Measurements from ENCODE around the gene HOXD13. TPM values are rescaled to one million over a fixed set of nuclear protein-coding genes. Genes with fewer than 3 reads are reported as not detected.

HOXD13 gene
- total RNA-seq, 1 experiment from 2014 or later, result not detected

- H3K36me3 ChIP-seq (ENCODE audit: control insufficient read depth, insufficient read depth, low read length), result no peaks in the 10 kb centered on the region
- no peaks in the 10 kb centered on the region for H3K9me3 ChIP-seq
- intact Hi-C loops (cut with micrococcal nuclease; ENCODE audit: unreplicated experiment), result loop anchor here (10.0 kb wide), 2 partner anchors 263 to 693 kb away; no protein-coding TSS in a partner anchor
- no peaks in the 10 kb centered on the region for H3K4me1 Mint-ChIP-seq (ENCODE audit: low read depth, unreplicated experiment)
- no peak for DNase-seq
- no peak overlapping the region for H3K4me3 ChIP-seq (ENCODE audit: low read depth, low read length)
- peaks cover 11% of the 10 kb centered on the region for H3K27me3 ChIP-seq (replicated peaks; ENCODE audit: control insufficient read depth, insufficient read depth, low read length)
- H3K27me3 Mint-ChIP-seq (ENCODE audit: insufficient read depth, unreplicated experiment), result peaks cover 69% of the 10 kb centered on the region
- POLR2A ChIA-PET, result no interaction called here
- BruUV-seq (replicated peaks), result no TSS peak
- H3K36me3 Mint-ChIP-seq (ENCODE audit: insufficient read depth, unreplicated experiment), result no peaks in the 10 kb centered on the region
- H3K4me3 Mint-ChIP-seq (ENCODE audit: unreplicated experiment), result no peak overlapping the region
- H3K4me1 ChIP-seq, result peaks cover 9% of the 10 kb centered on the region; the same call in 1 of the 2 replicates
- CTCF ChIA-PET, result interaction anchor here (0.6 to 2.2 kb wide), 4 partner anchors 9 to 533 kb away, joined by 3 to 7 read pairs (median 4); no protein-coding TSS in a partner anchor
- no peaks in the 10 kb centered on the region for H3K9me3 Mint-ChIP-seq (ENCODE audit: unreplicated experiment)
- no peak for TF ChIP-seq CTCF (IDR thresholded peaks at IDR 0.05; ENCODE audit: insufficient read depth in 1 of 2, low read depth in 1 of 2, low read length in 1 of 2, severe bottlenecking in 1 of 2, unreplicated experiment in 1 of 2)
- no peak overlapping the region for H3K27ac Mint-ChIP-seq (ENCODE audit: unreplicated experiment)
These were observed 28.9 kb downstream of the HOXD13 start for GRCh38 chr2:176121190-176122051.

GRCh38 chr2:176122052-176122682 lies 29.6 kb downstream of the HOXD13 start:
- no peak for TF ChIP-seq CTCF (IDR thresholded peaks at IDR 0.05; ENCODE audit: insufficient read depth in 1 of 2, low read depth in 1 of 2, low read length in 1 of 2, severe bottlenecking in 1 of 2, unreplicated experiment in 1 of 2)
- Histone ChIP-seq H3K36me3 (ENCODE audit: control insufficient read depth, insufficient read depth, low read length) (no peaks in the 10 kb centered on the region), H3K9me3 (no peaks in the 10 kb centered on the region), H3K4me3 (ENCODE audit: low read depth, low read length) (peak overlapping the region; percentile 28), H3K4me1 (peaks cover 10% of the 10 kb centered on the region; the same call in 1 of the 2 replicates), H3K27me3 (replicated peaks; ENCODE audit: control insufficient read depth, insufficient read depth, low read length) (peaks cover 11% of the 10 kb centered on the region)
- Mint-ChIP-seq H3K36me3 (ENCODE audit: insufficient read depth, unreplicated experiment) (no peaks in the 10 kb centered on the region), H3K4me1 (ENCODE audit: low read depth, unreplicated experiment) (no peaks in the 10 kb centered on the region), H3K9me3 (ENCODE audit: unreplicated experiment) (no peaks in the 10 kb centered on the region), H3K27ac (ENCODE audit: unreplicated experiment) (no peak overlapping the region), H3K27me3 (ENCODE audit: insufficient read depth, unreplicated experiment) (peaks cover 66% of the 10 kb centered on the region), H3K4me3 (ENCODE audit: unreplicated experiment) (peak overlapping the region; percentile 72)
- ChIA-PET CTCF (interaction anchor here (1.0 to 2.2 kb wide), 3 partner anchors 10 to 339 kb away, joined by 3 to 7 read pairs (median 5); no protein-coding TSS in a partner anchor), POLR2A (no interaction called here)
- intact Hi-C loops (cut with micrococcal nuclease; ENCODE audit: unreplicated experiment), result loop anchor here (10.0 kb wide), 2 partner anchors 263 to 693 kb away; no protein-coding TSS in a partner anchor
- DNase-seq, result no peak
- BruUV-seq (replicated peaks), result no TSS peak

- H3K27ac Mint-ChIP-seq (ENCODE audit: unreplicated experiment), result no peak within 1 kb of the TSS
- ChIA-PET CTCF (interaction anchor here (1.0 kb wide), 1 partner anchor 339 kb away, joined by 3 read pairs; no protein-coding TSS in a partner anchor), POLR2A (no interaction called here)
- no peak for TF ChIP-seq CTCF (IDR thresholded peaks at IDR 0.05; ENCODE audit: insufficient read depth in 1 of 2, low read depth in 1 of 2, low read length in 1 of 2, severe bottlenecking in 1 of 2, unreplicated experiment in 1 of 2)
- BruUV-seq (replicated peaks), result no TSS peak
- Histone ChIP-seq H3K36me3 (ENCODE audit: control insufficient read depth, insufficient read depth, low read length) (no peaks in the 10 kb centered on the region), H3K9me3 (no peaks in the 10 kb centered on the region), H3K4me3 (ENCODE audit: low read depth, low read length) (peak within 1 kb of the TSS; percentile 28), H3K27me3 (replicated peaks; ENCODE audit: control insufficient read depth, insufficient read depth, low read length) (peaks cover 10% of the 10 kb centered on the region), H3K4me1 (peaks cover 12% of the 10 kb centered on the region; the same call in 1 of the 2 replicates)
- H3K9me3 Mint-ChIP-seq (ENCODE audit: unreplicated experiment), result no peaks in the 10 kb centered on the region
- H3K36me3 Mint-ChIP-seq (ENCODE audit: insufficient read depth, unreplicated experiment), result no peaks in the 10 kb centered on the region
- peaks cover 68% of the 10 kb centered on the region for H3K27me3 Mint-ChIP-seq (ENCODE audit: insufficient read depth, unreplicated experiment)
- H3K4me3 Mint-ChIP-seq (ENCODE audit: unreplicated experiment), result peak within 1 kb of the TSS; percentile 72
- intact Hi-C loops (cut with micrococcal nuclease; ENCODE audit: unreplicated experiment), result loop anchor here (10.0 kb wide), 2 partner anchors 262 to 692 kb away; no protein-coding TSS in a partner anchor
- no peak for DNase-seq
- peaks cover 2% of the 10 kb centered on the region for H3K4me1 Mint-ChIP-seq (ENCODE audit: low read depth, unreplicated experiment)
These were observed 30.3 kb downstream of the HOXD13 start, which contains the start of gene HOXD9 for GRCh38 chr2:176122683-176123410. TSS of gene HOXD9 (plus strand) at chr2:176122719. CDS start at chr2:176122769, 50 bp downstream.
